Stimulated activated naive CD8-positive, alpha-beta T cell treated with anti-CD3 and anti-CD28 coated beads, Interleukin-15, Interleukin-2, amounts not matched to agents 100 ng/mL and 50 ng/mL, for 24 hours (primary cell): ENCODE data around the gene PPM1D.
A peak's percentile ranks its signal among the peaks of the same experiment; 100 is the strongest.
"Not testable (repeated sequence)": the region's sequence is repeated elsewhere in the genome, so short reads cannot be mapped to it uniquely, and the experiment has no call there.

ENCODE experiments used
- H3K27ac Mint-ChIP-seq: one replicate; pipeline ENCODE4 v1.8.0; 2021; ENCODE audit warnings: mild to moderate bottlenecking, mixed read lengths
- H3K27me3 Mint-ChIP-seq: one replicate; pipeline ENCODE4 v1.8.0; 2021; ENCODE audit warnings: mixed read lengths
- H3K36me3 Mint-ChIP-seq: one replicate; pipeline ENCODE4 v1.8.0; 2021; ENCODE audit warnings: low read depth, mixed read lengths
- H3K4me1 Mint-ChIP-seq: one replicate; pipeline ENCODE4 v1.8.0; 2021; ENCODE audit warnings: low read depth, mixed read lengths
- H3K4me3 Mint-ChIP-seq: one replicate; pipeline ENCODE4 v1.8.0; 2021; ENCODE audit warnings: mild to moderate bottlenecking, mixed read lengths
- H3K9me3 Mint-ChIP-seq: one replicate; pipeline ENCODE4 v1.8.0; 2021; ENCODE audit warnings: mixed read lengths

The PPM1D gene

GRCh38 chr17:60602385-60602742, 2.4 kb downstream of the PPM1D start:
- H3K36me3 Mint-ChIP-seq: peaks cover 5% of the 10 kb centered on the region
- H3K4me1 Mint-ChIP-seq: peaks cover 63% of the 10 kb centered on the region
- peak overlapping the region; percentile 96 for H3K4me3 Mint-ChIP-seq
- no peaks in the 10 kb centered on the region for H3K9me3 Mint-ChIP-seq
- H3K27ac Mint-ChIP-seq: no peak overlapping the region
- no peaks in the 10 kb centered on the region for H3K27me3 Mint-ChIP-seq

GRCh38 chr17:60602871-60603270, 2.9 kb downstream of the PPM1D start:
- no peak overlapping the region for H3K27ac Mint-ChIP-seq
- peak overlapping the region; percentile 96 for H3K4me3 Mint-ChIP-seq
- H3K9me3 Mint-ChIP-seq: no peaks in the 10 kb centered on the region
- H3K36me3 Mint-ChIP-seq: peaks cover 9% of the 10 kb centered on the region
- peaks cover 65% of the 10 kb centered on the region for H3K4me1 Mint-ChIP-seq
- H3K27me3 Mint-ChIP-seq: no peaks in the 10 kb centered on the region

- H3K9me3 Mint-ChIP-seq, H3K4me3 Mint-ChIP-seq, H3K27ac Mint-ChIP-seq, H3K36me3 Mint-ChIP-seq, H3K27me3 Mint-ChIP-seq: not testable (repeated sequence)
- peaks cover 59% of the 10 kb centered on the region for H3K4me1 Mint-ChIP-seq
These were observed 3.5 kb downstream of the PPM1D start for GRCh38 chr17:60603477-60603876.

DNA sequence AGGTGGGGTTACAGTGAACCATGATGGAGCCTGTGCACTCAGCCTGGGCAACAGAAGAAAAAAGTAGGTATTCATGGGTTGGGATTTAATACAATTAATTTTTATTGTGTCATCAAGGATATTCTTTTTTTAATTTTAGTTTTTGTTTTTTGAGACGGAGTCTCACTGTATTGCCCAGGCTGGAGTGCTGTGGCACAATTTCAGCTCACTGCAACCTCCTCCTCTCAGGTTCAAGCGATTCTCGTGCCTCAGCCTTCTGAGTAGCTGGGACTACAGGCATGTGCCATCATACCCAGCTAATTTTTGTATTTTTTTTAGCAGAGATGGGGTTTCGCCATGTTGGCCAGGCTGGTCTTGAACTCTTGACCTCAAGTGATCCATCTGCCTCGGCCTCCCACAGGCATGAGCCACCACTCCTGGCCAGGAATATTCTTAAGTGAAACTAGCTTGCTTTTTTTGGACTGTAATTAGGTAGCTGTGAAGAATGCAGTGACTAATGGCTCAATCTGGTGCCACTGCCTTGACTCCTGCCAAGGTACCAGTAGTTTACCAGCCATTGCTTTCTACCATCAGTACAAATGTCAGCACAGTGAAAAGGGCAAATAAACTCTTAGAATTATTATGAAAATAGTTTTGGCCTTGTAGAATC, 4.8 kb downstream of the PPM1D start:
- H3K4me3 Mint-ChIP-seq: no peak overlapping the region
- H3K4me1 Mint-ChIP-seq: peaks cover 48% of the 10 kb centered on the region
- no peaks in the 10 kb centered on the region for H3K9me3 Mint-ChIP-seq
- no peaks in the 10 kb centered on the region for H3K27me3 Mint-ChIP-seq
- H3K27ac Mint-ChIP-seq: no peak overlapping the region
- peaks cover 9% of the 10 kb centered on the region for H3K36me3 Mint-ChIP-seq

DNA sequence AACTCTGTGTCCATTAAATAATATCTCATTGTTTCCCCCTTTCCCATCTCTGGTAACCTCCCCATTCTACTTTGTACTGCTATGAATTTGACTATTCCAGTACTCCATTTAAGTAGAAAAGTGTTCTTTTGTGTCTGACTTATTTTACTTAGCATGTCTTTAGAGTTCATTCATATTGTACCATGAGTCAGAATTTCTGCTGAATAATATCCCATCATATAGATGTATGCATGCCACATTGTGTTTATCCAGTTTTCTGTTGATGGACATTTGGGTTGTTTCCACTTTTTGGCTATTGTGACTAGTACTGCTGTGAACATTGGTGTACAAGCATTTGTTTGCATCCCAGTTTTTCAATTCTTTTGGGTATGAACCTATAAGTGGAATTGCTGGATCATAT, 6.0 kb downstream of the PPM1D start:
- Mint-ChIP-seq H3K9me3 (no peaks in the 10 kb centered on the region), H3K27ac (no peak overlapping the region), H3K36me3 (peaks cover 9% of the 10 kb centered on the region), H3K4me3 (no peak overlapping the region), H3K27me3 (no peaks in the 10 kb centered on the region), H3K4me1 (peaks cover 48% of the 10 kb centered on the region)

DNA sequence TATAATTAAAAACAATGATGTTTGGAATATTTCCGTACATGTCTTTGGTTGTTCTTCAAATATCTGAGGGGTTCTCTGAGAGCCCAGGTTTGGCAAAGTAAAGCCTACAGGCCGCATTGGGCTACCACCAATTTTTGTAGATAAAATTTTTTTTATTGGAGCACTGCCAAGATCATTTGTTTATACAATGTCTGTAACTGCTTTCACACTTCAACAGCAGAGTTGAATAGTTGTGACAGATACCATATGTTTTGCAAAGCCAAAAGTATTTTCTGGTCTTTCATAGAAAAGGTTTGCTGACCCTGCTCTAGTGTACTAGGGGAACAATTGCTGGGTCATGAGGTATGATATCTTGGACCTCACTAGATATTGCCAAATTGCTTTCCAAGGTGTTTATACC, 10.5 kb downstream of the PPM1D start:
- peaks cover 15% of the 10 kb centered on the region for H3K4me1 Mint-ChIP-seq
- no peak overlapping the region for H3K27ac Mint-ChIP-seq
- no peaks in the 10 kb centered on the region for H3K9me3 Mint-ChIP-seq
- no peak overlapping the region for H3K4me3 Mint-ChIP-seq
- no peaks in the 10 kb centered on the region for H3K27me3 Mint-ChIP-seq
- peaks cover 4% of the 10 kb centered on the region for H3K36me3 Mint-ChIP-seq

DNA sequence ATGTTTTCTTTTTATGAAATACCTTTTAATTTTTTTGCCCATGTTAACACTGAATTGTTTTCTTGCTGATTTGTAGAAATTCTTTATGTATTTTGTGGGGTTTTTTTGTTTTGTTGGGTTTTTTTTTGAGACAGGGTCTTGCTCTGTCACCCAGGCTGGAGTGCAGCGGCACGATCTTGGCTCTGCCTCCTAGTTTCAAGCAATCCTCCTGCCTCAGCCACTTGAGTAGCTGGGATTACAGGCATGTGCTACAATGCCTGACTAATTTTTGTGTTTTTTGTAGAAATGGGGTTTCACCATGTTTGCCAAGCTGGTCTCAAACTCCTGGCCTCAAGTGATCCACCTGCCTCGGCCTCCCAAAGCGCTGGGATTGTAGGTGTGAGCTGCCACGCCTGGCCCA, 11.3 kb downstream of the PPM1D start:
- not testable (repeated sequence) for H3K27ac Mint-ChIP-seq, H3K36me3 Mint-ChIP-seq, H3K4me3 Mint-ChIP-seq, H3K9me3 Mint-ChIP-seq, H3K27me3 Mint-ChIP-seq, H3K4me1 Mint-ChIP-seq

DNA sequence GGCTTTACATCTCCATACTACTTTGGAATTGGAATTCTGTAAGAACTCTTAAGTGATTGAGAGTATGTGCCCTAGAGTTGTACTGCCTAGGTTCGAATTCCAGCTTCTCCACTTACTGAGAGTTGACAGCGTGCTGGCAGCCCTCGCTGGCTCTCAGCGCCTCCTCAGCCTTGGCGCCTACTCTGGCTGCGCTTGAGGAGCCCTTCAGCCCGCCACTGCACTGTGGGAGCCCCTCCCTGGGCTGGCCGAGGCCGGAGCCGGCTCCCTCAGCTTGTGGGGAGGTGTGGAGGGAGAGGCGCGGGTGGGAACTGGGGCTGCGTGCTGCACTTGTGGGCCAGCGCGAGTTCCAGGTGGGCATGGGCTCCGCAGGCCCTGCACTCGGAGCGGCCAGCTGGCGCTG, 13.3 kb downstream of the PPM1D start:
- Mint-ChIP-seq H3K27me3 (no peaks in the 10 kb centered on the region), H3K9me3 (no peaks in the 10 kb centered on the region), H3K36me3 (peaks cover 4% of the 10 kb centered on the region), H3K4me3 (no peak overlapping the region), H3K27ac (no peak overlapping the region), H3K4me1 (peaks cover under 1% of the 10 kb centered on the region)

- not testable (repeated sequence) for H3K27me3 Mint-ChIP-seq, H3K27ac Mint-ChIP-seq, H3K36me3 Mint-ChIP-seq, H3K4me3 Mint-ChIP-seq, H3K4me1 Mint-ChIP-seq, H3K9me3 Mint-ChIP-seq
These were observed 13.8 kb downstream of the PPM1D start for GRCh38 chr17:60613796-60614195.

DNA sequence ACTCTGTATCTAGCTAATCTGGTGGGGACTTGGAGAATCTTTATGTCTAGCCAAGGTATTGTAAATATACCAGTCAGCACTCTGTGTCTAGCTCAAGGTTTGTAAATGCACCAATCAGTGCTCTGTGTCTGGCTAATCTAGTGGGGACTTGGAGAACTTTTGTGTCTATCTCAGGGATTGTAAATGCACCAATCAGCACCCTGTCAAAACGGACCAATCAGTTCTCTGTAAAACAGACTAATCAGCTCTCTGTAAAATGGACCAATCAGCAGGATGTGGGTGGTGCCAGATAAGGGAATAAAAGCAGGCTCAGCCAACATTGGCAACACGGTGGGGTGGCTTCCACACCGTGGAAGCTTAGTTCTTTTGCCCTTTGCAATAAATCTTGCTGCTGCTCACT, 14.3 kb downstream of the PPM1D start:
- not testable (repeated sequence) for H3K4me3 Mint-ChIP-seq, H3K9me3 Mint-ChIP-seq, H3K36me3 Mint-ChIP-seq, H3K27me3 Mint-ChIP-seq, H3K27ac Mint-ChIP-seq
- H3K4me1 Mint-ChIP-seq: peaks cover 10% of the 10 kb centered on the region

DNA sequence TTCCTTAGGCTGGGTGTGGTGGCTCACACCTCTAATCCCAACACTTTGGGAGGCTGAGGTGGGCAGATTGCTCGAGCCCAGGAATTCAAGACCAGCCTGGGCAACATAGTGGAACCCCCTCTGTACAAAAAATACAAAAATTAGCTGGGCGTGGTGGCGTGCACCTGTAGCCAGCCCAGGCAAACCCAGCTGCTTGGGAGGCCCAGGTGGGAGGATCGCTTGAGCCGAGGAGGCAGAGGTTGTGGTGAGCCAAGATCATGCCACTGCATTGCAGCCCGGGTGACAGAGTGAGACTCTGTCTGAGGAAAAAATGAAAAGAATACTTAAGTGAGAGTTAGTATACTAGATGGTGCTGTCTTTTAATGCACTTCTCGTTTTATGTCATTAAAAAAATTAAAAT, 15.1 kb downstream of the PPM1D start:
- Mint-ChIP-seq H3K36me3 (peaks cover 8% of the 10 kb centered on the region), H3K27me3 (no peaks in the 10 kb centered on the region), H3K4me1 (peaks cover 16% of the 10 kb centered on the region), H3K9me3 (no peaks in the 10 kb centered on the region), H3K4me3 (no peak overlapping the region), H3K27ac (no peak overlapping the region)

DNA sequence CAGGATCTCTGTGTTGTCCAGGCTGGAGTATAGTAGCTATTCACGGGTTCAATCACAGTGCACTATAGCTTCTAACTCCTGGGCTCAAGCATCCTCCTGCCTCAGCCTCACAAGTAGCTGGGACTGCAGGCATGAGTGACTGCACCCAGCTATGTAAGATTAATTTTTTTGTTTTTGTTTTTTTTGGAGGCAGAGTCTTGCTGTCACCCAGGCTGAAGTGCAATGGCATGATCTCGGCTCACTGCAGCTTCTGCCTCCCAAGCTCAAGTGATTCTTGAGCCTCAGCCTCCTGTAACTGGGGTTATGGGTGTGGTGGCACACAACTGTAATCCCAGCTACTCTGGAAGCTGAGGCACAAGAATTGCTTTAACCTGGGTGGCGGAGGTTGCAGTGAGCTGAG, 15.8 kb downstream of the PPM1D start:
- Mint-ChIP-seq H3K36me3 (peaks cover 8% of the 10 kb centered on the region), H3K4me1 (peaks cover 16% of the 10 kb centered on the region), H3K27ac (no peak overlapping the region), H3K9me3 (no peaks in the 10 kb centered on the region), H3K4me3 (no peak overlapping the region), H3K27me3 (no peaks in the 10 kb centered on the region)

DNA sequence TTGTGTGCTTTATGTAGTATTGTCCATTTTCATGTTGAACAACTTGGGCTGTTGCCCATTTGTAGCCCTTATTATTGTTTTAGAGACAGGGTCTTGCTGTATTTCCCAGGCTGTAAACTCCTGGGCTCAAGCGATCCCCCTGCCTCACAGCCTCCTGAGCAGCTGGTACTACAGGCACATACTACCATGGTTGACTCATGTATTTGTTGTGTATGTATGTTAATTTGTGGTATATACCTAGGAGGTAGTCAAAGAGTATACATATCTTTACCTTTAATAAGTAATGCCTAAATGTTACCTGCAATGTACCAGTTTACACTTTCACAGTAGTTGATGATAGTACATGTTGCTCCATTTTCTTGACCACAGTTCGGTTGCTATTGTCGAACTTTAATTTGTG, 18.1 kb downstream of the PPM1D start:
- Mint-ChIP-seq H3K4me1 (peaks cover 19% of the 10 kb centered on the region), H3K27ac (no peak overlapping the region), H3K4me3 (no peak overlapping the region), H3K27me3 (no peaks in the 10 kb centered on the region), H3K9me3 (no peaks in the 10 kb centered on the region), H3K36me3 (peaks cover 12% of the 10 kb centered on the region)

- no peak overlapping the region for H3K4me3 Mint-ChIP-seq
- peaks cover 19% of the 10 kb centered on the region for H3K4me1 Mint-ChIP-seq
- no peak overlapping the region for H3K27ac Mint-ChIP-seq
These were observed 19.0 kb downstream of the PPM1D start for GRCh38 chr17:60618854-60619526.

GRCh38 chr17:60622961-60623360, 23.0 kb downstream of the PPM1D start:
- no peaks in the 10 kb centered on the region for H3K9me3 Mint-ChIP-seq
- H3K36me3 Mint-ChIP-seq: peaks cover 14% of the 10 kb centered on the region
- no peak overlapping the region for H3K4me3 Mint-ChIP-seq
- no peaks in the 10 kb centered on the region for H3K27me3 Mint-ChIP-seq
- peaks cover 19% of the 10 kb centered on the region for H3K4me1 Mint-ChIP-seq
- no peak overlapping the region for H3K27ac Mint-ChIP-seq

More at GRCh38 chr17:60618854-60619526, 19.0 kb downstream of the PPM1D start:
- H3K27me3 Mint-ChIP-seq: no peaks in the 10 kb centered on the region
- peaks cover 12% of the 10 kb centered on the region for H3K36me3 Mint-ChIP-seq
- no peaks in the 10 kb centered on the region for H3K9me3 Mint-ChIP-seq

GRCh38 chr17:60623415-60623814, 23.4 kb downstream of the PPM1D start:
- Mint-ChIP-seq H3K27ac (no peak overlapping the region), H3K36me3 (peaks cover 16% of the 10 kb centered on the region), H3K4me3 (no peak overlapping the region), H3K27me3 (no peaks in the 10 kb centered on the region), H3K4me1 (peaks cover 17% of the 10 kb centered on the region), H3K9me3 (no peaks in the 10 kb centered on the region)
